ENCODE measurements around the gene TTC34. TPM values are rescaled to one million over a fixed set of nuclear protein-coding genes. Genes with fewer than 3 reads are reported as not detected.
"Not testable (repeated sequence)": the region's sequence is repeated elsewhere in the genome, so short reads cannot be mapped to it uniquely, and the experiment has no call there.

TTC34 gene
- total RNA-seq, 1 donor from 2014 or later = 3.1 TPM

GRCh38 chr1:2801046-2801445 lies 447 bp downstream of the TTC34 start:
- Mint-ChIP-seq H3K9me3 (peaks cover 1% of the 10 kb centered on the region), H3K27me3 (no peaks in the 10 kb centered on the region), H3K4me3 (no peak overlapping the region), H3K27ac (no peak overlapping the region), H3K4me1 (ENCODE audit: unreplicated experiment) (no peaks in the 10 kb centered on the region), H3K36me3 (no peaks in the 10 kb centered on the region)
- DNase-seq (ENCODE audit: extremely low spot score, unreplicated experiment) = no peak
- TF ChIP-seq, protein P1, sequence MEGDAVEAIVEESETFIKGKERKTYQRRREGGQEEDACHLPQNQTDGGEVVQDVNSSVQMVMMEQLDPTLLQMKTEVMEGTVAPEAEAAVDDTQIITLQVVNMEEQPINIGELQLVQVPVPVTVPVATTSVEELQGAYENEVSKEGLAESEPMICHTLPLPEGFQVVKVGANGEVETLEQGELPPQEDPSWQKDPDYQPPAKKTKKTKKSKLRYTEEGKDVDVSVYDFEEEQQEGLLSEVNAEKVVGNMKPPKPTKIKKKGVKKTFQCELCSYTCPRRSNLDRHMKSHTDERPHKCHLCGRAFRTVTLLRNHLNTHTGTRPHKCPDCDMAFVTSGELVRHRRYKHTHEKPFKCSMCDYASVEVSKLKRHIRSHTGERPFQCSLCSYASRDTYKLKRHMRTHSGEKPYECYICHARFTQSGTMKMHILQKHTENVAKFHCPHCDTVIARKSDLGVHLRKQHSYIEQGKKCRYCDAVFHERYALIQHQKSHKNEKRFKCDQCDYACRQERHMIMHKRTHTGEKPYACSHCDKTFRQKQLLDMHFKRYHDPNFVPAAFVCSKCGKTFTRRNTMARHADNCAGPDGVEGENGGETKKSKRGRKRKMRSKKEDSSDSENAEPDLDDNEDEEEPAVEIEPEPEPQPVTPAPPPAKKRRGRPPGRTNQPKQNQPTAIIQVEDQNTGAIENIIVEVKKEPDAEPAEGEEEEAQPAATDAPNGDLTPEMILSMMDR (conservative IDR thresholded peaks at IDR 0.05) = no peak

GRCh38 chr1:2800664-2801045 lies 838 bp downstream of the TTC34 start:
- H3K4me3 Mint-ChIP-seq = no peak overlapping the region
- H3K4me1 Mint-ChIP-seq (ENCODE audit: unreplicated experiment) = no peaks in the 10 kb centered on the region
- H3K36me3 Mint-ChIP-seq = no peaks in the 10 kb centered on the region
- TF ChIP-seq, protein P1 (conservative IDR thresholded peaks at IDR 0.05) = no peak
- H3K9me3 Mint-ChIP-seq = peaks cover 5% of the 10 kb centered on the region
- H3K27me3 Mint-ChIP-seq = no peaks in the 10 kb centered on the region
- no peak overlapping the region for H3K27ac Mint-ChIP-seq
- DNase-seq (ENCODE audit: extremely low spot score, unreplicated experiment) = no peak

- H3K27ac Mint-ChIP-seq = no peak overlapping the region
- peaks cover 7% of the 10 kb centered on the region for H3K9me3 Mint-ChIP-seq
- H3K4me1 Mint-ChIP-seq (ENCODE audit: unreplicated experiment) = no peaks in the 10 kb centered on the region
- no peaks in the 10 kb centered on the region for H3K36me3 Mint-ChIP-seq
- no peaks in the 10 kb centered on the region for H3K27me3 Mint-ChIP-seq
- H3K4me3 Mint-ChIP-seq = no peak overlapping the region
- DNase-seq (ENCODE audit: extremely low spot score, unreplicated experiment) = no peak
- TF ChIP-seq, protein P1 (conservative IDR thresholded peaks at IDR 0.05) = no peak
These were observed 1.5 kb downstream of the TTC34 start for GRCh38 chr1:2799811-2800663.

- H3K4me3 Mint-ChIP-seq; H3K9me3 Mint-ChIP-seq; H3K4me1 Mint-ChIP-seq (ENCODE audit: unreplicated experiment); H3K27me3 Mint-ChIP-seq; DNase-seq (ENCODE audit: extremely low spot score, unreplicated experiment); H3K36me3 Mint-ChIP-seq; H3K27ac Mint-ChIP-seq: not testable (repeated sequence)
These were observed 2.5 kb downstream of the TTC34 start for GRCh38 chr1:2798958-2799357.

DNA sequence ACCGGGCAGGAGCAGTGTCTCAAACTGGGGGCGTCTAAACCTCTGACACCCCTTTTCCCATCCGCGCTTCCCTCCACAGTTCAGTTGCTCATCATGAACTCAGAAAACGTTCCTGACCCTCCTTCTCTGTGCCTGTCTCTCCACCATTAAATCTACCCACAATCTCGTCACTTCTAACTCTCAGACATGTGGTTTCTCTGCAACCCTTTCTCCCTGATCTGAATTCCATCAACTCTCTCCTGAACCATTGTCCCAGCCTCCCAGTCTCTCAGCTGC lies 3.8 kb downstream of the TTC34 start:
- DNase-seq (ENCODE audit: extremely low spot score, unreplicated experiment) = no peak
- TF ChIP-seq, protein P1 (conservative IDR thresholded peaks at IDR 0.05) = no peak
- Mint-ChIP-seq H3K4me3 (no peak overlapping the region), H3K9me3 (peaks cover 18% of the 10 kb centered on the region), H3K4me1 (ENCODE audit: unreplicated experiment) (no peaks in the 10 kb centered on the region), H3K27me3 (no peaks in the 10 kb centered on the region), H3K27ac (no peak overlapping the region), H3K36me3 (no peaks in the 10 kb centered on the region)

- Mint-ChIP-seq H3K27ac (no peak overlapping the region), H3K27me3 (no peaks in the 10 kb centered on the region), H3K9me3 (peaks cover 24% of the 10 kb centered on the region)
These were observed 4.4 kb downstream of the TTC34 start for GRCh38 chr1:2796890-2797740.

More at GRCh38 chr1:2796890-2797740, 4.4 kb downstream of the TTC34 start:
- TF ChIP-seq, protein P1 (conservative IDR thresholded peaks at IDR 0.05) = no peak
- no peaks in the 10 kb centered on the region for H3K36me3 Mint-ChIP-seq
- no peaks in the 10 kb centered on the region for H3K4me1 Mint-ChIP-seq (ENCODE audit: unreplicated experiment)
- no peak overlapping the region for H3K4me3 Mint-ChIP-seq
- DNase-seq (ENCODE audit: extremely low spot score, unreplicated experiment) = no peak

Data from type B pancreatic cell (in vitro differentiated cells).